Fibroblast of mammary gland (primary cell): Measurements from ENCODE around the gene UFSP1.

Experiments
- DNase-seq: peaks from one replicate; pipeline ENCODE4 v3.0.0-alpha.2; 2010; ENCODE audit warnings: low read depth
- H3K4me3 ChIP-seq: 2 replicates; pipeline ENCODE4 v1.5.1; 2011; ENCODE audit warnings: low read depth, mild to moderate bottlenecking, low read length, moderate library complexity; ENCODE audit not compliant: control insufficient read depth
- TF ChIP-seq, protein P1 (sequence below): conservative IDR thresholded peaks from 2 replicates; pipeline ENCODE4 v1.5.1; 2011; ENCODE audit warnings: low read depth, low read length, inconsistent platforms; ENCODE audit not compliant: control insufficient read depth, insufficient read depth

Gene UFSP1

DNA sequence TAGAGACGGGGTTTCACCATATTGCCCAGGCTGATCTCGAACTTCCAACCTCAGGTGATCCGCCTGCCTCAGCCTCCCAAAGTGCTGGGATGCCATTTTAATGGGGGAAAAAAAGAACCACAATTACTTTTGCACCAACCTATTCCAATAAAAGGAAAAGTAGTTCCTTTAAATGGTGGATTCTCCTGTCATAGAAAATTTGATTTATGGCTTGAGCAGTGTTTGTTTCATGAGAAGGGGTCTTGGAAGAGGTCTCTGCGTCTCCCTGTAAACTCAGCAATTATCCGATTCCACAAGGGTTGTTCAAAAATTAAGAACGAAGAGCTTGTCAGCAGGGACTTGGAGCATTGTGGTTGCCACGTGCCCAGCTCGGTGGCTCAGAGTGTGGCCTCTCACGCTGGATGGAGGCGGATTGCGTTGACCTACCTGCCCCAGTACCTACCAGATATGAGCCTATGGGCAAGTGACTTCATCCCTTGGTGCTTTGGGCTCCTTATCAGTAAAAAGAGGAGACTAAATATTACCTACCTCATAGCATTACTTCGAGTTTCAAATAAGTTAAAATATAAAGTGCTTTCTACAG, 25.2 kb downstream of the UFSP1 start:
- TF ChIP-seq, protein P1, sequence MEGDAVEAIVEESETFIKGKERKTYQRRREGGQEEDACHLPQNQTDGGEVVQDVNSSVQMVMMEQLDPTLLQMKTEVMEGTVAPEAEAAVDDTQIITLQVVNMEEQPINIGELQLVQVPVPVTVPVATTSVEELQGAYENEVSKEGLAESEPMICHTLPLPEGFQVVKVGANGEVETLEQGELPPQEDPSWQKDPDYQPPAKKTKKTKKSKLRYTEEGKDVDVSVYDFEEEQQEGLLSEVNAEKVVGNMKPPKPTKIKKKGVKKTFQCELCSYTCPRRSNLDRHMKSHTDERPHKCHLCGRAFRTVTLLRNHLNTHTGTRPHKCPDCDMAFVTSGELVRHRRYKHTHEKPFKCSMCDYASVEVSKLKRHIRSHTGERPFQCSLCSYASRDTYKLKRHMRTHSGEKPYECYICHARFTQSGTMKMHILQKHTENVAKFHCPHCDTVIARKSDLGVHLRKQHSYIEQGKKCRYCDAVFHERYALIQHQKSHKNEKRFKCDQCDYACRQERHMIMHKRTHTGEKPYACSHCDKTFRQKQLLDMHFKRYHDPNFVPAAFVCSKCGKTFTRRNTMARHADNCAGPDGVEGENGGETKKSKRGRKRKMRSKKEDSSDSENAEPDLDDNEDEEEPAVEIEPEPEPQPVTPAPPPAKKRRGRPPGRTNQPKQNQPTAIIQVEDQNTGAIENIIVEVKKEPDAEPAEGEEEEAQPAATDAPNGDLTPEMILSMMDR = no peak
- H3K4me3 ChIP-seq = no peak overlapping the region
- no peak for DNase-seq

DNA sequence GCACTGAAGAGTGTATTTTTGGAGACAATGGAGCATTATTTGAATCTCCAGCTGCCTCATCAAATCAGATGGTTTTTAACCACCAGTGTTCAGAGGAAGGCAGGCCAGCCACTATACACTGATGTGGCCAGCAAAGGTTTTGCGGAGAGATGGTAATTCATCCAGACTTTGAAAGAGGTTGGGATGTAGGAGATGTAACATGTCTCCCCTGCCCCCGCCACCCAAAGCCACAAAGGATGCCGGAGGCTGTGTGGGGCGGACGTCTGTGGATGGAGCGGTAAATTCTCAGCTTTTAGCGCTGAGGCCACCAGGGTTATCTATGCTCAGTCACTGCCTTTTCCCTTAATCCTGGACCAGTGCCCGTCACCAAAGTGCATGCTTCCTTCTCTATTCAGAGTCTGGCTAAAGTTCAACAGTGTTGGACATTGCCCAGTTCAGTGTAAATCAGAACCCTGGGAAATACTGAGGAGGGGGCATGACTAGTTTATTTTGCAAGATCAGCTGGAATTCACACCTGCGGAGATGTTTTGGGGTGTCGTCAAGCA, 26.0 kb downstream of the UFSP1 start:
- TF ChIP-seq, protein P1 = no peak
- no peak for DNase-seq
- H3K4me3 ChIP-seq = no peak overlapping the region

DNA sequence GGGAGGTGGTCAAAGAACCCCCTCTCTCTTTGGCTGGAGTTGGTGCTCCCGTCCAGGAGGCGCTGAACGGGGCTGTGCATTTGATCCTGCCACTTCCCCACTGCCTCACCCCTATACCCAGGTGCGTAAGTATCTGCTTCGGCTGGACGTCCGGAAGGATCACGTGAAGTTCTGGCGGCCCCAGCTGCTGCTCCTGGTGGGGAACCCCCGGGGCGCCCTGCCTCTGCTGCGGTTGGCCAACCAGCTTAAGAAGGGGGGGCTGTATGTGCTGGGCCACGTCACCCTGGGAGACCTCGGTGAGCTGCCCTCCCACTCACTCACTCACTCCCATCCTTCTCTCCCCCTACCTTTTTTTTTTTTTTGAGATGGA, 27.9 kb downstream of the UFSP1 start:
- no peak for DNase-seq

DNA sequence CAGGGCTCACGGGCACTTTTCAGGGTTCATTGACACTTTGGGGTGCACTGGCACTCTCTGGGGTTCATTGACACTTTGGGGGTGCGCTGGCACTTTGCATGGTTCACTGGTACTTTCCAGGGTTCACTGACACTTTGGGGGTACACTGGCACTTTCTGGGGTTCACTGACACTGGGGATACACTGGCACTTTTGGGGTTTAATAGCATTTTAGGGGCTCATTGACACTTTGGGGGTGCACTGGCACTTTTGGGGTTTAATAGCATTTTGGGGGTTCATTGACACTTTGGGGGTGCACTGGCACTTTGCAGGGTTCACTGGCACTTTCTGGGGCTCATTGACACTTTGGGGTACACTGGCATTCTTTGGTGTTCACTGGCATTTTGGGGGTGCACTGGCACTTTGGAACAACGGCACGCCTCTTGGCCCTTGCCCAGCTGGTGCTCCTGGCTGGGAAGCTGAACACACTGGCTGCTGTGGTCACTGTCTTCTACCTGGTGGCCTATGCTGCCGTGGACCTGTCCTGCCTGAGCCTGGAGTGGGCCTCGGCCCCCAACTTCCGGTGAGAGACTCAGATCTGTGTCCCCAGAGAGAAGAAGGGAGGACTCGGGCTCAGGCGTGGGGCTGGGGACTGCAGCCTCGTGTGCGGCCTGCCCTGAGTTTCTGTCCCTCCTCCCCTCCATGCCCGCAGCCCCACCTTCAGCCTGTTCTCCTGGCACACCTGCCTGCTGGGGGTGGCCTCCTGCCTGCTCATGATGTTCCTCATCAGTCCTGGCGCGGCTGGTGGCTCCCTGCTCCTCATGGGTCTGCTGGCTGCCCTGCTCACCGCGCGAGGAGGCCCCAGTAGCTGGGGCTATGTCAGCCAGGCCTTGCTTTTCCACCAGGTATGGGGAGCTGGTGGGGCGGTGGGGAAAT, 28.6 kb downstream of the UFSP1 start:
- DNase-seq = no peak
- H3K4me3 ChIP-seq = no peak overlapping the region
- TF ChIP-seq, protein P1 = no peak

More for the DNA sequence above, 27.9 kb downstream of the UFSP1 start:
- TF ChIP-seq, protein P1 = no peak
- no peak overlapping the region for H3K4me3 ChIP-seq

DNA sequence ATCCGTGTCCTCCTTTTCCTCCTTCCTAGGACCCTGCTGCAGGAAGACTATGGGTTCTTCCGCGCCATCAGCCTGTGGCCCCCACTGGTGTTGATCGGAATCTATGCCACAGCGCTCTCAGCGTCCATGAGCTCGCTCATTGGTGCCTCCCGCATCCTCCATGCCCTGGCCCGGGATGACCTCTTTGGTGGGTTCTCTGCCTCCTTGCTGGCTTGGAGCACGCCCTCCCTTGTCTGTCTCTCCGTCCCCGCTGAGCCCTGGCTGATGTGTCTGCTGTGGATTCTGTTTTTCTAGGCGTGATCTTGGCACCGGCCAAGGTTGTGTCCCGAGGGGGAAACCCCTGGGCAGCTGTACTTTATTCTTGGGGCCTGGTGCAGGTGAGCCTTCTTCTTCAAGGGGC, 29.7 kb downstream of the UFSP1 start:
- TF ChIP-seq, protein P1 = no peak
- no peak for DNase-seq

DNA sequence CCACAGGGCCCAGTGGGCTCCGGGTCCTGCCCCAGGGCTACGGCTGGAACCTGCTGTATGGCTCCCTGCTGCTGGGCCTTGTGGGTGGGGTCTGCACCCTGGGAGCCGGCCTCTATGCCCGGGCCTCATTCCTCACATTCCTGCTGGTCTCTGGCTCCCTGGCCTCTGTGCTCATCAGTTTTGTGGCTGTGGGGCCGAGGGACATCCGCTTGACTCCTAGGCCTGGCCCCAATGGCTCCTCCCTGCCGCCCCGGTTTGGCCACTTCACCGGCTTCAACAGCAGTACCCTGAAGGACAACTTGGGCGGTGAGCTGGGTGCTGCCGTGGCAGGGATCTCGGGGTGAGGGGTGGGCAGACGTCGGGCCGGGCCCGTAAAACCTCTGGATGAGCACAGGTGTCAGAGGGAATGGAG, 32.6 kb downstream of the UFSP1 start:
- H3K4me3 ChIP-seq = no peak overlapping the region
- no peak for DNase-seq
- TF ChIP-seq, protein P1 = no peak

More for the DNA sequence above, 29.7 kb downstream of the UFSP1 start:
- no peak overlapping the region for H3K4me3 ChIP-seq
